ENCODE results near the gene EXD2. TPM values are rescaled to one million over a fixed set of nuclear protein-coding genes. Genes with fewer than 3 reads are reported as not detected.

The EXD2 gene
- total and polyA plus RNA-seq, 8 donors: 3.4 to 25.4 (median 9.4) TPM

DNA sequence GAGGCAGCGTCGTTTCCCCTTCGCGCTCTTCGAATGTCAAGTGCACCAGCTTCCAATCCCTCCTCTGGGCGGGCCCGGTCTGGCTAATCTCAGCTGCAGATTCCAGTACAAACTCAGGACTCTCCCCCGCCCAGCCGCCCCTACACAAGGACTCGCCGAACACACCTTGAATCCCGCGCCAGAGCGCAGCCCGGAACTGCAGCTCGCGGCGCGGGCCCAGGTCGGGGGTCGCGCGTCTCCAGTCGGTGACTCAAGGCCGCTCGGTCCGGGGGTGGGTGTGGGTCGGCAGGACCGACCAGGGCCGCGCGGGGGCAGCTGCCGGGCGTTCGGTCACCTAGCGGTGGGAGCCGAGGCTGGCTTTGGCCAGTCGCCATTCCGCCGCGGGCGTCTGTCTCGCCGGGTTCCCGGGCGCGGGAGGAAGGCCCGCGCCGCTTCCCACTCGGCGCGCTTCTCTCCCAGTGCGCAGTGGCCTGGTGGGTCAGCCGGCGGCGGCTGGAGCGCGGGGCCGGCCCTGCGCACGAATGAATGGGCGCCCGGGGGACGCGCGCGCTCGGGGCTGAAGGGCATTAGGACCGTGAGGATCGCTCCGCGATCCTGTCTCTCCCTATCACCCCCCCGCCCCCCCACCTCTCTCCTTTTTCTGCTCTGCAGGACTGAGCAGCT lies 68.4 kb downstream of the EXD2 start, which contains the start of gene GALNT16:
TSS of gene GALNT16 (plus strand) at position 632 of the 663 bp plus-strand sequence. CDS start 133 bp downstream, outside the sequence.
- Histone ChIP-seq H3K27me3 (peaks cover 9 to 83% (median 54%) of the 10 kb centered on the region in 3 donors), H3K27ac (peak within 1 kb of the TSS in 3 of 5 donors; percentile 11 to 65 (median 16)), H3K4me1 (peaks cover 27 to 34% (median 32%) of the 10 kb centered on the region in 4 donors), H3K36me3 (no peaks in the 10 kb centered on the region), H3K9me3 (no peaks in the 10 kb centered on the region), H3K4me3 (peak within 1 kb of the TSS; percentile 47 to 75 (median 56))
- no peak for TF ChIP-seq POLR2AphosphoS5 (IDR thresholded peaks at IDR 0.05)
- TF ChIP-seq EP300 (IDR thresholded peaks at IDR 0.05): no peak
- TF ChIP-seq, protein P1, sequence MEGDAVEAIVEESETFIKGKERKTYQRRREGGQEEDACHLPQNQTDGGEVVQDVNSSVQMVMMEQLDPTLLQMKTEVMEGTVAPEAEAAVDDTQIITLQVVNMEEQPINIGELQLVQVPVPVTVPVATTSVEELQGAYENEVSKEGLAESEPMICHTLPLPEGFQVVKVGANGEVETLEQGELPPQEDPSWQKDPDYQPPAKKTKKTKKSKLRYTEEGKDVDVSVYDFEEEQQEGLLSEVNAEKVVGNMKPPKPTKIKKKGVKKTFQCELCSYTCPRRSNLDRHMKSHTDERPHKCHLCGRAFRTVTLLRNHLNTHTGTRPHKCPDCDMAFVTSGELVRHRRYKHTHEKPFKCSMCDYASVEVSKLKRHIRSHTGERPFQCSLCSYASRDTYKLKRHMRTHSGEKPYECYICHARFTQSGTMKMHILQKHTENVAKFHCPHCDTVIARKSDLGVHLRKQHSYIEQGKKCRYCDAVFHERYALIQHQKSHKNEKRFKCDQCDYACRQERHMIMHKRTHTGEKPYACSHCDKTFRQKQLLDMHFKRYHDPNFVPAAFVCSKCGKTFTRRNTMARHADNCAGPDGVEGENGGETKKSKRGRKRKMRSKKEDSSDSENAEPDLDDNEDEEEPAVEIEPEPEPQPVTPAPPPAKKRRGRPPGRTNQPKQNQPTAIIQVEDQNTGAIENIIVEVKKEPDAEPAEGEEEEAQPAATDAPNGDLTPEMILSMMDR (IDR thresholded peaks at IDR 0.05): no peak
- no peak for TF ChIP-seq POLR2A (IDR thresholded peaks at IDR 0.05)
- peak; percentile 38 to 82 for DNase-seq
- intact Hi-C loops (cut with DNase I; ENCODE audit: low total_unique reads): no loop called here
- 1 to 6% (median 2%) methylated on average over 24 to 73 of the region's 74 CpGs for WGBS, 5 donors

DNA sequence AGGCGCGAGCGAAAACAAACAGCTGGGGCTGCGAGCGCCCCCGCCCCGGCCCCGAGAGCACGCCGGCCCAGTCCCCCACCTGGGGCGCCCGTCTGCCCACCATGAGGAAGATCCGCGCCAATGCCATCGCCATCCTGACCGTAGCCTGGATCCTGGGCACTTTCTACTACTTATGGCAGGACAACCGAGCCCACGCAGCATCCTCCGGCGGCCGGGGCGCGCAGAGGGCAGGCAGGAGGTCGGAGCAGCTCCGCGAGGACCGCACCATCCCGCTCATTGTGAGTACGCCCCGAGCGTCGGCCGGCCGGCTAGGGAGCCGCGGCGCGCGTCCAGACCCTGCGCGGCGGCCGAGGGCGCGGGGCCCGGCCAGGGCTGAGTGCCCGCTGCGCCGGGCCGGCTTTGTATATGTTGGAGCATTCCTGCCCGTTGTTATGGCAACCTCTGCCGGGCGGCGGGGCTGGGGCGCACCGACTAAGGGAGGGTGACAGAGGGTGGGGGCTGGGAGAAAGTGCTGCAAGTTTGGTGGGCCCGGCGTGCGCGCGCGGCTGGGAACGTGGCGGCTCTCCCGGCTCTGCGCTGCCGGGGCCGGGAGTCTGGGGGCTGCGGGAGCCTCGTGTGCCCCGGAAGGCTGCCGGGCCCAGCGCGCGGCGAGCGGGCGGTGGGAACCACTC lies 69.0 kb downstream of the EXD2 start:
- no peak for TF ChIP-seq POLR2A (IDR thresholded peaks at IDR 0.05)
- no peak for TF ChIP-seq POLR2AphosphoS5 (IDR thresholded peaks at IDR 0.05)
- TF ChIP-seq, protein P1 (IDR thresholded peaks at IDR 0.05): no peak
- no peak for TF ChIP-seq EP300 (IDR thresholded peaks at IDR 0.05)
- Histone ChIP-seq H3K36me3 (no peaks in the 10 kb centered on the region), H3K27ac (peak overlapping the region in 2 of 5 donors; percentile 16 to 65), H3K27me3 (peaks cover 9 to 88% (median 54%) of the 10 kb centered on the region in 3 donors), H3K4me1 (peaks cover 27 to 34% (median 32%) of the 10 kb centered on the region in 4 donors), H3K9me3 (no peaks in the 10 kb centered on the region), H3K4me3 (peak overlapping the region; percentile 47 to 75 (median 56))
- intact Hi-C loops (cut with DNase I; ENCODE audit: low total_unique reads): no loop called here
- 0 to 1% (median 1%) methylated on average over 6 to 78 of the region's 78 CpGs for WGBS, 5 donors
- DNase-seq: peak in 1 of 2 donors; percentile 69

DNA sequence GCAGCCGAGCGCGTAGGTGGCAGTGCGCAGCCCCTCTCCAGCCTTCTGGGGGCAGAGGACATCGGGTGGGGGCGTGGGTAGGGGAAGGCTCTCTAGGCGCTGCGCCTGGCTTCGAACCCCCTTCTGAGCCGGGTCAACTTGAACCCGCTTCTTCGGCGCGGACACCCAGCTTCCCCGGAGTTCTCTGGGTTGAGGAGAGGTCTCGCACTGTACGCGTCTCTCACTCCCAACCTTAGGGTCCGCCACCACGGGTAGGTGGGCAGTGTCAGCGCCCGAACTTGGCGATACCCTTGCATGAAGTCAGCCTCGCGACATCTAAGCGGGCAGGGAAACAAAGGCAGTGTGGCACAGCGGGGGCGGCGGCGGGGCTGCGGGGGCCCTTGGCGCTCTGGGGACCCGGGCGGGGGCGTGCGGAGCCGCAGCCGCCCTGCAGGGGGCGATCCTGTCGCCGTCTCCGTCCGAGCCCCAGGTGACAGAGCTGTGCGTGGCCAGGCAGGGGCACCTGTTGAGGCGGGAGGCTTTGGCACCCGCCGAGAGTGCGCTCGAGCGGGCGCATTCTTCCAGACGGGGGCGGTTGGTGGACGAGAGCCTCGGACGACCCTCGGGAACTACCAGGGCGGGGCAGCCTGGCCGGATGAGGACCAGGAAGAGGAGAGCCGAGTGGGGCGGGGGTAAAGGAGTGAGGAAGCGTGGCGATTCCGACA lies 69.7 kb downstream of the EXD2 start:
- Histone ChIP-seq H3K27ac (peak overlapping the region in 3 of 5 donors; percentile 11 to 65 (median 16)), H3K4me1 (peaks cover 27 to 34% (median 32%) of the 10 kb centered on the region in 4 donors), H3K4me3 (peak overlapping the region; percentile 47 to 75 (median 56)), H3K36me3 (no peaks in the 10 kb centered on the region), H3K9me3 (no peaks in the 10 kb centered on the region), H3K27me3 (peaks cover 9 to 89% (median 52%) of the 10 kb centered on the region in 3 donors)
- peak; percentile 37 to 75 for DNase-seq
- TF ChIP-seq, protein P1 (IDR thresholded peaks at IDR 0.05): peak in 5 of 7 experiments; percentile 12 to 76 (median 68)
- TF ChIP-seq EP300 (IDR thresholded peaks at IDR 0.05) (no peak), POLR2A (IDR thresholded peaks at IDR 0.05) (no peak)
- intact Hi-C loops (cut with DNase I; ENCODE audit: low total_unique reads): no loop called here
- whole genome bisulfite sequencing, 5 donors: 0 to 10% (median 2%) methylated on average over 19 to 64 of the region's 64 CpGs

DNA sequence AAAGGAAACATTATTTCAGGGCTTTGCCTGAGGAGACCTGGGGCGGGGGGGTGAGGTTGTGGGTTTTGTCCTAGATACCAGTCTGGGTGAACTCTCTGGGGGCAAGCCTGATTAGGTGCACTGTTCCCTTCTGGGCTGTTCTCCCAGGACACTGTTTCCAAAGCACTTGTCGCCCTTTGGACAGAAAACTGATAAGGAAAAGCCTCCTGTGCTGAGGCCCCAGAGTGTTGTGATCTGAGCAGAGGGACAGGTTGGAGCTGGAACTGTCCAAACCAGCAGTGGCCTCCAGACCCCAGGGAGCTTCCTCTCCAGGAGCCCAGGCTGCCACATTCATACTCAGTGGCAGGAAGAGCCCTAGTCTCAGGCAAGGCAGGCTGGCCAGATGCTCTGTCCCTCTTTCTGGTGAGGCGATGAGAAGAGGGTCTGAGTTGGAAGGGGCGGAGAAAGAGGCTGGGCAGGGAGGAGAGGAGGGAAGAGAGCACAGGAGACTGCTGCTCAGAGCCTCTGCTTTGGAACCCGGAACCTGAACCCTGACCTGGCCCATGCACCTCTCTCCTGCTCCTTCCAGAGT lies 70.5 kb downstream of the EXD2 start:
- WGBS, 5 donors: 34 to 42% (median 38%) methylated on average over 4 to 5 of the region's 5 CpGs

More for the DNA sequence above, 70.5 kb downstream of the EXD2 start:
- H3K9me3 ChIP-seq: no peaks in the 10 kb centered on the region
- peaks cover 9 to 85% (median 54%) of the 10 kb centered on the region in 3 donors for H3K27me3 ChIP-seq
- no peaks in the 10 kb centered on the region for H3K36me3 ChIP-seq
- no peak for TF ChIP-seq POLR2A (IDR thresholded peaks at IDR 0.05)
- TF ChIP-seq, protein P1 (IDR thresholded peaks at IDR 0.05): no peak
- intact Hi-C loops (cut with DNase I; ENCODE audit: low total_unique reads): no loop called here
- peak in 1 of 2 donors; percentile 36 for DNase-seq
- peak overlapping the region in 3 of 4 donors; percentile 47 to 75 (median 55) for H3K4me3 ChIP-seq
- H3K27ac ChIP-seq: peak overlapping the region in 2 of 5 donors; percentile 11 to 65
- peaks cover 27 to 34% (median 32%) of the 10 kb centered on the region in 4 donors for H3K4me1 ChIP-seq

All from stomach (tissue), 9 donors.